ENCODE measurements around the gene ACKR4.

DNA sequence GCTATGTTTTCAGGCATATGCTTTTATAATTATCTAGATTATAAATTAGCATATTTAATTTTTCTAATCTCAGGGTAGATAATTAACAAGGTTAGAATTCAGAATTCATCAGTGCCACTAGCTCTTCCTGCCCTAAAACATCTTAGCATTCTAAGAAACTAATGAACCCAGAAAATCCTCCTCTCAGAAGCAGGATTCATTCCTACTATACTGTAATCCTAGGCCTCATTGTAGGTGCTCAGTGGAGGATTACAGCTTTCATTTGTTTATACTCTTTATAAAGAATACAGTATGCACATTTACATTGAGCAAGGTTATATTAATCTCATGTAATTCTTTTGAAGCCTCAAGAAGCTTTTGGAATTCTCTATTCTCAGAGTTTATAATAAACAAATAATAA is 41.6 kb downstream of the ACKR4 start:
- TF ChIP-seq, protein P1, sequence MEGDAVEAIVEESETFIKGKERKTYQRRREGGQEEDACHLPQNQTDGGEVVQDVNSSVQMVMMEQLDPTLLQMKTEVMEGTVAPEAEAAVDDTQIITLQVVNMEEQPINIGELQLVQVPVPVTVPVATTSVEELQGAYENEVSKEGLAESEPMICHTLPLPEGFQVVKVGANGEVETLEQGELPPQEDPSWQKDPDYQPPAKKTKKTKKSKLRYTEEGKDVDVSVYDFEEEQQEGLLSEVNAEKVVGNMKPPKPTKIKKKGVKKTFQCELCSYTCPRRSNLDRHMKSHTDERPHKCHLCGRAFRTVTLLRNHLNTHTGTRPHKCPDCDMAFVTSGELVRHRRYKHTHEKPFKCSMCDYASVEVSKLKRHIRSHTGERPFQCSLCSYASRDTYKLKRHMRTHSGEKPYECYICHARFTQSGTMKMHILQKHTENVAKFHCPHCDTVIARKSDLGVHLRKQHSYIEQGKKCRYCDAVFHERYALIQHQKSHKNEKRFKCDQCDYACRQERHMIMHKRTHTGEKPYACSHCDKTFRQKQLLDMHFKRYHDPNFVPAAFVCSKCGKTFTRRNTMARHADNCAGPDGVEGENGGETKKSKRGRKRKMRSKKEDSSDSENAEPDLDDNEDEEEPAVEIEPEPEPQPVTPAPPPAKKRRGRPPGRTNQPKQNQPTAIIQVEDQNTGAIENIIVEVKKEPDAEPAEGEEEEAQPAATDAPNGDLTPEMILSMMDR (IDR thresholded peaks at IDR 0.05; ENCODE audit: borderline replicate concordance, extremely low read depth, low read length, poor library complexity, severe bottlenecking) = no peak
- no peak for TF ChIP-seq EZH2 (IDR thresholded peaks at IDR 0.05; ENCODE audit: borderline replicate concordance, low read depth, low read length, severe bottlenecking)

Measured in DND-41 (cell line).